Measurements from ENCODE around the gene PPP1R18. TPM values are rescaled to one million over a fixed set of nuclear protein-coding genes. Genes with fewer than 3 reads are reported as not detected.

PPP1R18 gene
- total and polyA plus RNA-seq, 9 of the 15 experiments (the other 6 are each of a cell fraction or from before 2014, with no cell fraction given) = 12.0 to 99.2 (median 42.6) TPM

DNA sequence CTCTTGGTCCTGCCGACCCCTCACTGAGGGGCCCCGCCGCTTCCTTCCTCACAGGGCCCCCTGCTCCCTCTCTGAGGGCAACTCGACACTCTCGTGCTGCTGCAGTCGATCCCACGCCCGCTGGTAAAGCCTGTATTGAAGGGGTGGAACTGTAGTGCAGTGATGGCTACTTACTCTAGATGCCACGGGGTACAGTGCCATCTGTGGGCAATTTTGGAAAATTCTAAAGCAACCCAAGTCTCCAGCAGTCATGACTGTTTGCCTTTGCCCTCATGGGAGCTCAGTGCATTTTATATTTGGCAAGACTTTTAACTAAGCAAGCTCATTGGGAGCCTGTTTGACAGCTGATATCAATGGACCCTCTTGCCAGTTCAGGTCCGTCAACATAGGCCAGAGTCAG is 46.0 kb downstream of the PPP1R18 start:
- Histone ChIP-seq H2AFZ (ENCODE audit: low read depth, low read length) (no peak overlapping the region), H3K27ac (ENCODE audit: extremely low read depth, low read depth, low read length) (no peak overlapping the region), H3K4me2 (ENCODE audit: insufficient read depth, low read length) (no peak overlapping the region), H3K4me1 (replicated peaks in 1 of 2; ENCODE audit: control insufficient read depth in 2 of 2, insufficient read depth in 2 of 2, low read length in 2 of 2) (peaks cover 2 to 3% of the 10 kb centered on the region in 2 experiments), H3K27me3 (ENCODE audit: control insufficient read depth in 2 of 2, insufficient read depth in 2 of 2, low read length in 2 of 2) (no peaks in the 10 kb centered on the region), H3K4me3 (no peak overlapping the region), H4K20me1 (replicated peaks; ENCODE audit: control insufficient read depth, insufficient read depth, low read length) (no peaks in the 10 kb centered on the region), H3K9me3 (replicated peaks; ENCODE audit: control insufficient read depth, insufficient read depth, low read depth, low read length) (no peaks in the 10 kb centered on the region; the same call in 1 of the 2 replicates), H3K9ac (ENCODE audit: insufficient read depth in 1 of 2, low read depth in 2 of 2, low read length in 2 of 2) (no peak overlapping the region), H3K36me3 (ENCODE audit: control insufficient read depth, insufficient read depth, low read length) (peaks cover 15% of the 10 kb centered on the region), H3K9me1 (ENCODE audit: control insufficient read depth, insufficient read depth, low read length) (no peaks in the 10 kb centered on the region), H3K79me2 (ENCODE audit: control insufficient read depth, insufficient read depth, low read length) (peaks cover 2% of the 10 kb centered on the region; the same call in 2 of the 3 replicates)
- FAIRE-seq (no peak), DNase-seq (ENCODE audit: extremely low read depth in 1 of 4, low spot score in 3 of 4) (no peak), ATAC-seq (no peak)
- no peak for TF ChIP-seq MTA1 (IDR thresholded peaks at IDR 0.05; ENCODE audit: borderline replicate concordance)
- no peak for TF ChIP-seq CREB1 (IDR thresholded peaks at IDR 0.05)
- TF ChIP-seq CREB1 (CRISPR knock-in tag; IDR thresholded peaks at IDR 0.05) = no peak
- TF ChIP-seq ZNF431 (CRISPR knock-in tag; IDR thresholded peaks at IDR 0.05) = no peak
- no peak for TF ChIP-seq SMARCA4 (IDR thresholded peaks at IDR 0.05)
- TF ChIP-seq SFPQ (IDR thresholded peaks at IDR 0.05; ENCODE audit: low read depth, low read length) = no peak
- no peak for TF ChIP-seq NELFE (IDR thresholded peaks at IDR 0.05; ENCODE audit: insufficient read depth, insufficient read length)
- no peak for TF ChIP-seq ZFP36 (IDR thresholded peaks at IDR 0.05; ENCODE audit: low read depth, low read length, partially characterized antibody)
- TF ChIP-seq SMARCB1 (IDR thresholded peaks at IDR 0.05; ENCODE audit: insufficient read length, low read depth) = no peak
- TF ChIP-seq TCFL5 (CRISPR knock-in tag; conservative IDR thresholded peaks at IDR 0.05) = no peak
- no peak for TF ChIP-seq TFAM (CRISPR knock-in tag; conservative IDR thresholded peaks at IDR 0.05)
- TF ChIP-seq ZNF12 (CRISPR knock-in tag; IDR thresholded peaks at IDR 0.05) = no peak
- TF ChIP-seq KHSRP (IDR thresholded peaks at IDR 0.05) = no peak
- in situ Hi-C loops (cut with MboI) = no loop called here
- no TSS peak for BruUV-seq (replicated peaks)
- ChIA-PET CTCF (ENCODE audit: low intra/inter-chr PET ratio) (no interaction called here), POLR2A (interaction anchor here (0.5 to 2.2 kb wide), 4 partner anchors 14 to 48 kb away, joined by 3 to 8 read pairs (median 6); partner anchors contain the start of gene ATAT1)
- WGBS (ENCODE audit: insufficient coverage, low coverage, missing lambda C conversion rate) = 63% methylated on average over 7 of the region's 10 CpGs
- intact Hi-C loops (cut with micrococcal nuclease) = no loop called here
